SW480 (cell line): ENCODE measurements around the gene CEP126.
A peak's percentile ranks its signal among the peaks of the same experiment; 100 is the strongest.

ENCODE experiments used
- DNase-seq: peaks from one replicate; pipeline ENCODE4 v3.0.0-alpha.2; 2016; ENCODE audit warnings: low spot score

CEP126 gene

DNA sequence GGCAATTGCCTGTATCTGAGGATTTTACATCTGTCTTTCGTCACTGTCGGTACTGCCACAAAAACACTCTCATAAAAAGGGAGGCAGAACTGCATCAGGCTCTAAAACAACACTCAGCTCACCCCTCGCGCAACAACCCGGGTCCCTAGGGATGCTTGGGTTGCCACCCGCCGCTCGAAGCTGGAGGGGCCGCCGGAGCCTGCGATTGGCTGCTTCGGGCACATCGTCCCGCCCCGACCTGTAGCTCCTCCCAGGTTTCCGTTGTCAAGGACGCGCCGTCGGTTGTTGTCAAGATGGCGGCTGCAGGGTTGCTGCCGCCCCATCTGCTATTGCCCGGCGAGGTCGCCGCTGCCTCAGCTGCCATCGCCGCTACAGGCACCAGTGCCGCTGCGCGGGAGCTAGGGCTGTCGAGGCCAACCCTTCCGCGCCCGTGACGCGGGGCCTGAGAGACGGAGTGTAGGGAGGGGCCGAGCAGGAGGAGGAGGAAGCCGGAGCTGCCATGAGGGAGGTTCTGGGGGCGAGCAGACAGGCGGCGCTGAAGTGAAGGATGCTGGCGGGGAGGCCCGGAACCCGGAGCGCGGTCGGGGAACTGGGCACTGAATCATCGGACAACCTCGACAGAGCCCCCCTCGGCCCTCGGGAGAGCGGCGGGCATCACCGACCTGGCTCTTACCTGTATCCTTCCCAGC, at the start of gene CEP126:
TSS of gene CEP126 (plus strand) at position 273 of the 689 bp plus-strand sequence. CDS start at position 548, 275 bp downstream.
- peak; percentile 92 for DNase-seq

DNA sequence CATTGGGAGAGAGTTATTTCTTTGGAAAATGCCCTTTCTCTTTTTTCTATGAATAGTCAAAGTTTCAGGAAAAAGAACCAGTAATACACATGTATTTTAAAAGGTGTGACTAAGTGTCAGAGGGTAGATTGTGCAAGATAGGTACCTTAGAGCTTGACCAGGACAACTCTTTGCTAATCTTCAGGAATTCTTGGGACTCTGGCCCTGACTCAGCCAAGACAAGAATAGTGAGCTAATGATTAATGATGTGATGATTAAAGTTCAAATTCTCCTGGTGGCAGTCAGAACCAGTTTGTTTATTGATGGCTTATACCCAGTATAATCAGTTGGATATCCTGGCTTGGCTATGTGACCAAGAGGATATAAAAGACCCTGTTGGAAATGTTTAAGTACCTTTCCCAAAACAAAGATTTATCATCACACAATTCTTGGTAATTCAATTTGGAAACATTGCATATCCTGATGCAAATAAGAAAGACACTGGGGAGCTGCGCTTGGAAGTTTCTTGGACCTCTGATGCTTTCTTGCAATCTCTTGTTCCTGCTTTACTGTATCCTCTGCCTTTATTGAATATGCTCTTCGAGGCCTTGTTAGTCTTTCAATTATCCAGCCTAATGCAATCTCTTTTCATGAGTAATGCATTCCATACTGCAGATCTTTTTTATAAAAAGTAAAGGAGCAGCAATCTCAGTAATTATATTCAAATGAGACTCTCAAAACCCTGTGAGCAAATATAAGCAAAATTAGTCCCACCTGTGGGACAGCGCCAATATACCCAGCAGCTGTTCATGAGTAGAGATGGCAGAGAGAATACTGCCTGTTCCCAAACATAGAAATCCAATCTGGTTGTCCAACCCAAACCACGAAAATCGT, 48.0 kb upstream of the CEP126 start:
- DNase-seq = no peak

GRCh38 chr11:101867951-101868350, 46.9 kb upstream of the CEP126 start:
- no peak for DNase-seq

DNA sequence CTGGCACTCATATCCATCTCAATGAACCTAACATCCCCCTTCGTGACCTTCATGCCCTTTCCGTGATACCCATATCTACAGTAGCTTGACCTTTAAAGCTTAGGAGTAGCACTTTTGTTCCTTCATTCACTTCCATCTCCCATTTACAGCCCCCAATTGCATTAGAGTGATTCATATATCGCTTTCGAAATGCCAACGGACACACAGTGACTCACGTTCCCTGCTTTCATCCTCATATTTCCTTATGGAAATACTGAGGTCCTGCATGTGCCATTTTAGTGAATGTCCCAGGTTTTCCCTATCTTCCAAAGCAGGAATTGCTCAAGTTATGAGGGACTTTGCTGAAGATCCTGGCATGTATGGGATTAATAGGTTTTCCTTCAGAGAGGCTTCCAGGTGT, 44.3 kb upstream of the CEP126 start:
- DNase-seq = peak; percentile 9

DNA sequence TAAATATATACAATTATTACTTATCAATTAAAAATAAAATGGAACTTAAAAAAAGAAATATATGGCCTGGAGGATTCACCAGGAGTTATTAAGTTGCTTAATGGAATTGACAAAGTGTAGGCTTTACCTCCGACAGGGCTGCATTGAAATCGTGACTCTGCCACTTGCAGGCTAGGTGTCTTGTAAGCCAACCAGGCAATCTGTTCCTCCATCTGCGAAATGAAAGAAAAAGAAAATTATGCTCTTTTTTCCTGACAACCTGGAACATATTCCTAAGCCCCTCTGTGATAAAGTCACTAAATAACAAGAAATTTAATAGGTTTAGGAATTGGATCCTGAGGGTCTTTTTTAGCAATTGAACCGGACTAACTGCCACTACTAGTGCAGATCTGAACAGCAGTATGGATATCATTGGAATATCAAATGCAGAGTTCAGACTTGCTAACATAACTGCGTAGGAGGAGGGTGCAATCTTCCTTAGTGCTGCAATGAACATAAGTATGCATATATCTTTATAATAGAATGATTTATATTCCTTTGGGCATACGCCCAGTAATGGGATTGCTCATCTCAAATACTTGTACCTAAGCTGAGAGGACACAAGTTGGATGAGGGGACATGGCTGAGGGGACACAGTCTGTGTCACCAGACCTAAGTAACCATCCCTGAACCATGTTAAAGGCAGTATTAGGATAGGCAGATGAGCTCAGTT, 42.5 kb upstream of the CEP126 start:
- no peak for DNase-seq

GRCh38 chr11:101880222-101880621, 34.6 kb upstream of the CEP126 start:
- DNase-seq = peak; percentile 46

GRCh38 chr11:101881586-101881985, 33.2 kb upstream of the CEP126 start:
- no peak for DNase-seq

DNA sequence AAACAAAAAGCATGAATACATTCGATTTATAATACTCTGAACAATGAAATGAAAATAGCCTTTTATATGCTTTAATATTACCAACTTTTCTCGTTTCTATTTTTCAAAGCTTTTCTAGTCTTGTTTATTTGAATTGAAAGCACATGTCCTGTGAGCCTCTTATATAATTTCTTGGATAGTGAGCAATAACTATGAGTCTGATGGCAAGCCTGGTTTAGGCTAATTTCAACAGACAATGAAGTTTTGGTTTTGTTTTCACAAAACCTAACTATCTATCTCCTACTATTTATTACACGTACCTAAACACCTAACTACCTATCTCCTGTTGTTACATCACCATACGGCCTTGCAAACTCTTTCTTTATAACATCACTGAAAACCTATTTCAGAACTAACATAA, 29.2 kb upstream of the CEP126 start:
- no peak for DNase-seq

DNA sequence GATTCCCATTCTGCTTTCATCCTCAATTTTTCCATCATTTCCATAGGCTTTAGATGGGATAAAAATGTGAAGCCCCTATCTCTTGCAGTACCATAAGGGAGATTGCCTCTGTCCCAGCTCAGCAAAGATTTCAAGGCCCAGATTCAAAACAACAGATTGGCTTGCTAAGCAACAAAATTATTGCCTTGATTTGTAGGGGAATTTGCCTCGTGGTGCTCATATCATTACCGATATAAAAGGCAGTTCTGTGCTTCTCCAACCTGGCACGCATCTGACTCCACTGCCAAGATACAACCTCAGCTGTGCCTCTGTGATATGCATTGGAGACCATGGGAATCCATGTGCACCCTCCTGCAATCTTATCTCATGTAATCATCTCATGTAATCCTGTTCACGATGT, 25.0 kb upstream of the CEP126 start:
- no peak for DNase-seq

DNA sequence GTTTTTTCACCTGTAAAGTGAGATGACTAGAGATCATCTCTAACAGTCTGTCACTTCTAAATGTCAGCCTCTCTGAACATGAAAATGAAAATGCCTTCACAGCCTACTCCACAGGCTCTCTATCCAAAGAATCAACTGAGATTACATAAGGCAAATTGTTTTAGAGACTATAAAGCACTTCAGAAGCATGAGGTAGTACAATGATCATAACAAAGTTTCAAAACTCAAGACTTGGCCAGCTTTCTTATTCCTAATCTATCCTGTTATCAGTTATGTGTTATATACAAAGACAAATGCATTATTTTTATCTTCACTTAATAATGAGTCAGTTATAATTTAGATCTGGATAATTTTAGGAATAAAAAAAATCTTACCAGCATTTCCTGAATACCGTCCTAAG, 20.3 kb upstream of the CEP126 start:
- DNase-seq = no peak

DNA sequence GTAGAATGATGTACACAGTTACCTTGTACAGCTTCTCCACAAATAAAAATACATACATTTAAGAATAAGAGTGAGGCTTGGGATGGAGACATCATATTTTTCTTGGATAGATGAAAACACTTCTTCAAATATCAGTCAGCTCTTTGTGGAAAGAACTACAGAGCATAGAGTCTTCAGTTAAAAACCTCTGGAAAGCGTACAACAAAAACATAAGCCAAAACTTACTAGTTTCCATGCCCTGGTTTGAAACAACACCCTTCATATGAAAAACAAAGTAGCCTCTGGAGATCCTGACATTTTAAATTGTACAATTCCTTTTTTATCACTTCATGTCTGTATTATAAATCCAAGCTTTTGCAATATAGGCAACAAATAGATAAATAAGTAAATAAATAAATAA, 7.0 kb upstream of the CEP126 start:
- no peak for DNase-seq

GRCh38 chr11:101909087-101909486, 5.7 kb upstream of the CEP126 start:
- DNase-seq = no peak

- no peak for DNase-seq
Observed at GRCh38 chr11:101912823-101913284, 2.0 kb upstream of the CEP126 start.

DNA sequence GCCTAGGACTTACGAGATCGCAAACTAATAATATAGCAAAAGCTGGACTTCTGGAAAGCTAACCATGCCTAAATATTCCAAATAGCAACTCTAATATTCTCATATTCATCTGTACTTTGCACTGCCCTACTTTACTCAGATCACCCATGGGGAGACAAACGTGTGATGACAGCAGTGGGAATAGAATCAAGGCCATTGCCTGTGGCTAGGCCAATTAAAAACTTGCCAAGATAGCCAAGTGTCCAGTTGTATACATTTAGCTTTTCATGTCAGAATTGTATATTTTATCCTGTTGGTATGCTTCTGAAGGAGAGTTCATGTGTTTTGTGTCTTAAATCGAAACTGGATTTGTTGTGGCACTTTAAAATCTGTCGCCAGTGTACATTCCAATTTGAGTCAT, 1.2 kb upstream of the CEP126 start:
- no peak for DNase-seq

DNA sequence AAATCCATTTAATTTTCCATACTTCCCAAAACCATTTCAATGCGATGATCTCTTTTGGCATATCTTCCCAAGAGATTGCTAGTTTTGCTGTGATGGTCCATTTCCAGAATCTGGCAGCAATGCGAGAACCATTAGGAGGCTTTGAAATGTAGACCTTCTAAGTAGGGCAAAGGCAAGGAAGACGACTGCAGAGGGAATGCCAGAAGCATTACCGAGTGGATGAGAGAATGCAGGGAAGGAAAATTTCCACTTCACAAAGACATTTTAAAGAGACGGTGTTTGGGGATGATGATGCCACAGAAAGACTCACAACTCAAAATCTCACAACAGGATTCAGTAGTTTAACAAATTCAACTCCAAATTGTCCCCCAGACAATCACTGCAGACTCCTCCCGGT, 471 bp upstream of the CEP126 start:
- DNase-seq = peak; percentile 13

DNA sequence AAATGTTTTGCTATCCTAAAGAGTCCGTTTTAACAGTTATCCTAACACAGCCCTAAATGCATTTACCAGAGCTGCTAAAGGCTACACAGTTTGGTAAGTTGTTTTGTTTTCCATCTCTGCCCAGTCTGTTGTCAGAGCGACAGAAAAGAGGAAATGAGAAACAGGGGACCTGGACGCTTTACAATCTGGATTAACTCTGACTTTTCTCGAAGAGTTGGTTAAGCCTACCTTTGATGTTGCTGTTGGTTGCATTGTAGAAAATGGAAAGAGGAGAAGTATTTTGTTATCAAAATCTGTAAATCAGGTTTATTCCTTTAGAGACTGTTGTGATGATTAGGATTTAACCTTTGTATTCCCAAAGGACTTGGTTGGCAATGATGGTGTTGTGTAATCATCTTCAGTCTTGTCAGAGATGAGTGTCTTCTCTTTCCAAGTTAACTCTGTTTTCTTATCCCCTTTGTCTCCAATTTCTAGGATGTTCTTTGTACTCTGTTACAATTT, 1.0 kb downstream of the CEP126 start:
- peak; percentile 8 for DNase-seq

DNA sequence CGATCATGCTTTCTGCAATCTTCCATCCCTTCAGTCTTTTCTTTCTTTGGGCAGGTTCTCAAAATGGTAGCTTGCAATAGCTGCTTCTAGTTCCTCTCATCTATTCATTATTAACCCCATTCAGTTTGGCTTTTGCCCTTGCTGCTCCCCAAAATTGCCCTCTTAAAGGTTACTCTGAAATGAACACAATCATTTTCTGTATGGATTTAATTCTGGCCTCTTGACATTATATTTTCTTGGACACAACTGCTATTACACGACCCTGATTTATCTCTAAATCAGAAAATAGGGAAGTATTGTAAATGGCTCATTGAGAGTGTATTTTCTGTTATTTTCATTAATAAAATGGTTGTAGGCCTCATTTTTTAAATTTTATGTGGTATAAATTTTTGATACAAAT, 1.6 kb downstream of the CEP126 start, which contains the start of gene ANGPTL5:
TSS of gene ANGPTL5 (minus strand) at position 101 of the 400 bp plus-strand sequence. CDS start 8,613 bp downstream, outside the sequence.
- DNase-seq = no peak

DNA sequence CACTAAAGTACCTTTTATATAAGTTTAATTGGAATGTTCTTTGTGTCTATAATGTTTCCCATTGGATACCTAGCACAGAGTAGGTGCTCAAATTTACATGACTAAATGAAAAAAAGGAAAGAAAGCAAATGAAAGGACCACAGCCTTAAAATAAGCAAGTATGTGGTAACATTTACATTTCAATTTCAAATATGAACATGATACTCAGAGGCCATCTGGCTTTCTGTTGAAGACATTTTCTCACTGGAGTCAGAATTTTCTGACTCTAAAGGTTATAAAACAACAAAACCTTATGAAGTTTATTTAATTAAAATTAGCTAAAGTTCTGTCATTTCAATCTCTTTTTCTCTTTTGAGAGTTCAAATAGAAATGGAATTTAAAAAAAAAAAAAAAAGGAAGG, 2.4 kb downstream of the CEP126 start:
- no peak for DNase-seq

DNA sequence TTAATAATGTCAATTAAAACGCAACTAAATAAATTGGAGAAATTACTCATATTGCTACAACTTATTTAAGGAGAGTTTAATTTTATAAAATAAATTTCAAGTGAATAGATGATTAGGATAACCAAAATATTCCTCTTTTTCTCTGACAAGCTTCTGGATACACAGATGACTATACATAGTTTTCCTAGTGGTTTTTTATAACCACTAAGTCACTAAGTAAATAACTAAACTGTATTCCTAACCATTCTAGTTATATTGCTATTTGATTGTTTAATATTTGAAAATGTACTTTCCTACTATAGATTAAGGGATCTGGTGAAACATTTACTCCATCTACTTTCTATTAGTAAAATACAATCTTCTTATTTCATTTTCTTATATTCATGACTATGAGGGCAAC, 6.2 kb downstream of the CEP126 start:
- DNase-seq = no peak

DNA sequence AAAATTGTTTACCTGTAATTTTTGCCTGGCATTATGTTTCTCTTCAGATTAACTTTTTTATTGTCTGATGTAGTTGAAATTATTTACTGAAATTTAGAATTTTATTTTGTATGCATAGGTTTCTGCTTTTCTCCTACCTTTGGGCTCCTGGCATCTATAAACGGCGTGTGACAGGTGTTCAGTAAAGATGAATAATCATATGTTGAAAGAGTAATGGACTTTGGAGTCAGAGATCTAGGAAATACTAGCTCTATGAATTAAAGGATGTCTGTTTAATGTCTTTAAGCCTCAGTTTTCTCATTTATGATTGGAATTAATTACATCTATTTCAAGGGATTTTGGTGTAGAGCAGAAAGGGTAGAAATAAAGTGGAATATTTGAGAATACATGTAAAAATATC, 8.7 kb downstream of the CEP126 start:
- no peak for DNase-seq

- DNase-seq = no peak
Observed at GRCh38 chr11:101929294-101929915, 14.6 kb downstream of the CEP126 start.

- DNase-seq = no peak
Observed at GRCh38 chr11:101931692-101932091, 16.9 kb downstream of the CEP126 start.
